SK-N-SH treated with all-trans-retinoic acid at 6 μM for 48 hours (cell line): Measurements from ENCODE around the gene GIPC3.
A peak's percentile ranks its signal among the peaks of the same experiment; 100 is the strongest.

Source experiments
- ATAC-seq: fragments of 200-7000 bp; cut with Tn5 transposase; 3 replicates; pipeline ENCODE4 v1.9.1; 2020; ENCODE audit warnings: mild to moderate bottlenecking, moderate library complexity
- ARNTL ChIP-seq: fragments of 450-650 bp; formaldehyde crosslinking; IDR thresholded peaks from 2 replicates; pipeline ENCODE4 v1.5.0; 2020; ENCODE audit warnings: low read depth, mild to moderate bottlenecking, moderate library complexity, borderline replicate concordance
- BACH2 ChIP-seq: fragments of 250-450 bp; sonication (Bioruptor Pico); IDR thresholded peaks from 2 replicates; pipeline ENCODE4 v1.9.0; 2021; ENCODE audit warnings: mild to moderate bottlenecking, borderline replicate concordance
- CSDC2 ChIP-seq: fragments of 250-450 bp; sonication (Bioruptor Pico); IDR thresholded peaks from 2 replicates; pipeline ENCODE4 v1.5.0; 2020; ENCODE audit warnings: mild to moderate bottlenecking, moderate library complexity
- ESRRG ChIP-seq: fragments of 250-450 bp; sonication (Bioruptor Pico); IDR thresholded peaks from 2 replicates; pipeline ENCODE4 v1.6.1; 2021; ENCODE audit warnings: mild to moderate bottlenecking
- ISL1 ChIP-seq: fragments of 250-450 bp; sonication (Bioruptor Pico); IDR thresholded peaks from 2 replicates; pipeline ENCODE4 v2.1.2; 2022; ENCODE audit warnings: mild to moderate bottlenecking, moderate library complexity
- OSR1 ChIP-seq: fragments of 250-450 bp; sonication (Bioruptor Pico); IDR thresholded peaks from 2 replicates; pipeline ENCODE4 v1.8.0; 2022; ENCODE audit warnings: moderate library complexity, mild to moderate bottlenecking, inconsistent platforms
- PATZ1 ChIP-seq: fragments of 250-450 bp; sonication (Bioruptor Pico); IDR thresholded peaks from 2 replicates; pipeline ENCODE4 v1.8.0; 2020; ENCODE audit warnings: mild to moderate bottlenecking, moderate library complexity, borderline replicate concordance
- POU6F1 ChIP-seq: fragments of 250-450 bp; sonication (Bioruptor Pico); IDR thresholded peaks from 2 replicates; pipeline ENCODE4 v1.8.0; 2021; ENCODE audit warnings: low read depth, mild to moderate bottlenecking, moderate library complexity, borderline replicate concordance
- PPARA ChIP-seq: fragments of 250-450 bp; sonication (Bioruptor Pico); IDR thresholded peaks from 2 replicates; pipeline ENCODE4 v1.5.0; 2020; ENCODE audit warnings: mild to moderate bottlenecking, borderline replicate concordance
- RARB ChIP-seq: fragments of 250-450 bp; sonication (Bioruptor Pico); IDR thresholded peaks from 2 replicates; pipeline ENCODE4 v1.8.0; 2021; ENCODE audit warnings: mild to moderate bottlenecking, moderate library complexity
- SNAI2 ChIP-seq: fragments of 250-450 bp; sonication (Bioruptor Pico); IDR thresholded peaks from 2 replicates; pipeline ENCODE4 v1.5.0; 2020; ENCODE audit warnings: mild to moderate bottlenecking, moderate library complexity
- TCF4 ChIP-seq: fragments of 250-450 bp; sonication (Bioruptor Pico); IDR thresholded peaks from 2 replicates; pipeline ENCODE4 v1.8.0; 2021; ENCODE audit warnings: mild to moderate bottlenecking, moderate library complexity, borderline replicate concordance
- TOX ChIP-seq: fragments of 250-450 bp; sonication (Bioruptor Pico); IDR thresholded peaks from 2 replicates; pipeline ENCODE4 v1.8.0; 2021; ENCODE audit warnings: mild to moderate bottlenecking, moderate library complexity, borderline replicate concordance
- TSHZ2 ChIP-seq: fragments of 250-450 bp; sonication (Bioruptor Pico); IDR thresholded peaks from 2 replicates; pipeline ENCODE4 v1.5.0; 2020; ENCODE audit warnings: mild to moderate bottlenecking, moderate library complexity
- ZC3H10 ChIP-seq: fragments of 250-450 bp; sonication (Bioruptor Pico); IDR thresholded peaks from 2 replicates; pipeline ENCODE4 v1.5.1; 2021; ENCODE audit warnings: mild to moderate bottlenecking, moderate library complexity
- ZFP3 ChIP-seq: fragments of 250-450 bp; sonication (Bioruptor Pico); IDR thresholded peaks from 2 replicates; pipeline ENCODE4 v1.5.0; 2020; ENCODE audit warnings: mild to moderate bottlenecking, moderate library complexity
- ZFP30 ChIP-seq: fragments of 450-650 bp; formaldehyde crosslinking; IDR thresholded peaks from 2 replicates; pipeline ENCODE4 v1.5.0; 2022; ENCODE audit warnings: mild to moderate bottlenecking, moderate library complexity
- ZNF565 ChIP-seq: fragments of 450-650 bp; formaldehyde crosslinking; conservative IDR thresholded peaks from 2 replicates; pipeline ENCODE4 v1.5.0; 2020; ENCODE audit warnings: low read depth, mild to moderate bottlenecking, moderate library complexity
- ZNF70 ChIP-seq: fragments of 450-650 bp; formaldehyde crosslinking; IDR thresholded peaks from 2 replicates; pipeline ENCODE4 v1.5.0; 2020; ENCODE audit warnings: mild to moderate bottlenecking, moderate library complexity
- ZNF8 ChIP-seq: fragments of 450-650 bp; formaldehyde crosslinking; IDR thresholded peaks from 2 replicates; pipeline ENCODE4 v1.5.0; 2020; ENCODE audit warnings: mild to moderate bottlenecking, moderate library complexity
- TF ChIP-seq, protein P1 (sequence below): fragments of 250-450 bp; sonication (Bioruptor Pico); IDR thresholded peaks from 2 replicates; pipeline ENCODE4 v1.5.1; 2021; ENCODE audit warnings: mild to moderate bottlenecking, moderate library complexity

The GIPC3 gene

DNA sequence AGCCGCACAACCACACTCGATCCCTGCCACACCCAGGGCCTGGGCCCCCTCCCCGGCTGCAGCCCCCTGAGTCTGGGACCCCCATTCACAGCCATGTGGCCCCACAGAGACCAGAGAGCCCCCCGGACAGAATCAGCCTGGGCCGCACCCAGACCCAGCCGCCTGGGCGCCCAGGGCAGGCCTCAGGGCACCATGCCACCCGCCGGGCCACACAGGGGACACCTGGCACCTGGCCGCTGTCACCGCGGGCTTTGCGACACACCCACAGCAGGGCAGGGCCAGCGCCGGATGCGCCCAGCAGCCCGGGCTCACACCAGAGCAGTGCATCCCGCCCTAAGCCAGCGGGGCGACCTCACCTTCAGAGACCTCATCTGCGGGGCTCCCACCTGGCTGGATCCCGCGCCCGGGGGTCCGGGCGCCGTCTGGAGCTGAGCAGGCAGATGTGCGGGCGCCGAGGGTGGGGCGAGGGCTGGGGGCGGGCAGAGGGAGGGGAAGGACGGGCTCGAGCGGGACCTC lies 21.0 kb downstream of the GIPC3 start:
- peak; percentile 70 for ATAC-seq
- TF ChIP-seq, protein P1, sequence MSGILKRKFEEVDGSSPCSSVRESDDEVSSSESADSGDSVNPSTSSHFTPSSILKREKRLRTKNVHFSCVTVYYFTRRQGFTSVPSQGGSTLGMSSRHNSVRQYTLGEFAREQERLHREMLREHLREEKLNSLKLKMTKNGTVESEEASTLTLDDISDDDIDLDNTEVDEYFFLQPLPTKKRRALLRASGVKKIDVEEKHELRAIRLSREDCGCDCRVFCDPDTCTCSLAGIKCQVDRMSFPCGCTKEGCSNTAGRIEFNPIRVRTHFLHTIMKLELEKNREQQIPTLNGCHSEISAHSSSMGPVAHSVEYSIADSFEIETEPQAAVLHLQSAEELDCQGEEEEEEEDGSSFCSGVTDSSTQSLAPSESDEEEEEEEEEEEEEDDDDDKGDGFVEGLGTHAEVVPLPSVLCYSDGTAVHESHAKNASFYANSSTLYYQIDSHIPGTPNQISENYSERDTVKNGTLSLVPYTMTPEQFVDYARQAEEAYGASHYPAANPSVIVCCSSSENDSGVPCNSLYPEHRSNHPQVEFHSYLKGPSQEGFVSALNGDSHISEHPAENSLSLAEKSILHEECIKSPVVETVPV (CRISPR knock-in tag): no peak
- TF ChIP-seq ZFP30: no peak
- TF ChIP-seq RARB: no peak
- no peak for TF ChIP-seq SNAI2 (CRISPR knock-in tag)
- no peak for TF ChIP-seq ZNF70
- no peak for TF ChIP-seq BACH2 (CRISPR knock-in tag)
- no peak for TF ChIP-seq ZFP3 (CRISPR knock-in tag)
- no peak for TF ChIP-seq PPARA (CRISPR knock-in tag)
- no peak for TF ChIP-seq ZC3H10
- no peak for TF ChIP-seq TOX (CRISPR knock-in tag)
- no peak for TF ChIP-seq OSR1 (CRISPR knock-in tag)
- no peak for TF ChIP-seq ZNF565 (CRISPR knock-in tag)
- TF ChIP-seq ISL1 (CRISPR knock-in tag): no peak
- TF ChIP-seq POU6F1 (CRISPR knock-in tag): no peak
- no peak for TF ChIP-seq ARNTL (CRISPR knock-in tag)
- no peak for TF ChIP-seq CSDC2 (CRISPR knock-in tag)
- TF ChIP-seq PATZ1 (CRISPR knock-in tag): no peak
- TF ChIP-seq TSHZ2: no peak

DNA sequence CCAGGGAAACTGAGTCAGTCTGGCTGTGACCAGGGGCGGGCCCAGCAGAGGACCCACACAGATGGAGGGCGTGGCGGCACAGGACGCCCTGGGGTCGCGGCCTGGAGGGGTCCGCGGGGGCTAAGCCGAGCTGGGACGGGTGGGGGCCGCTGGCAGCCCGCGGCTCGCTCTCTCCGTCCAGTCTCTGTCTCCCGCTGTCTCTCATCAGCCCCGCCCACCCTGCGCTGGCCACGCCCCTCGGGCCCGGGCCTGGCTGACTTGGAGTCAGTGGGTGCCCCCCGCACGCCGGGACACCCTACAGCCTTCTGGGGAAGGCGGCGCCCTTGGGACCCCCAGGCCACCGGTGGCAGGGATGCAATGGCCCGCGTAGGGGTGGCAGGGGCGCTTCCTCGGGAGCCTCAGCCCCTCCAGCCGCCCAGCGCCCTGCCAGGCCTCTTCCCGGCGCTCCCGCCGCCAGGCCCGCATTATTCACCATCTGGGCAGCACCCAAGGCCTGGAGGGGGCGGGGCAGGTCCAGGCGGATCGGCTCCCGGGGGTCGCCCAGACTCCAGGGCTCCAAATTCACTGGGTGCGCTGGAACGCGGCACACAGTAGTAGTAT lies 21.5 kb downstream of the GIPC3 start, which contains the start of gene TBXA2R:
Gene TBXA2R (minus strand): TSS at position 186 of the 600 bp plus-strand sequence. CDS start 6,241 bp downstream, outside the sequence.
- peak; percentile 91 for ATAC-seq

DNA sequence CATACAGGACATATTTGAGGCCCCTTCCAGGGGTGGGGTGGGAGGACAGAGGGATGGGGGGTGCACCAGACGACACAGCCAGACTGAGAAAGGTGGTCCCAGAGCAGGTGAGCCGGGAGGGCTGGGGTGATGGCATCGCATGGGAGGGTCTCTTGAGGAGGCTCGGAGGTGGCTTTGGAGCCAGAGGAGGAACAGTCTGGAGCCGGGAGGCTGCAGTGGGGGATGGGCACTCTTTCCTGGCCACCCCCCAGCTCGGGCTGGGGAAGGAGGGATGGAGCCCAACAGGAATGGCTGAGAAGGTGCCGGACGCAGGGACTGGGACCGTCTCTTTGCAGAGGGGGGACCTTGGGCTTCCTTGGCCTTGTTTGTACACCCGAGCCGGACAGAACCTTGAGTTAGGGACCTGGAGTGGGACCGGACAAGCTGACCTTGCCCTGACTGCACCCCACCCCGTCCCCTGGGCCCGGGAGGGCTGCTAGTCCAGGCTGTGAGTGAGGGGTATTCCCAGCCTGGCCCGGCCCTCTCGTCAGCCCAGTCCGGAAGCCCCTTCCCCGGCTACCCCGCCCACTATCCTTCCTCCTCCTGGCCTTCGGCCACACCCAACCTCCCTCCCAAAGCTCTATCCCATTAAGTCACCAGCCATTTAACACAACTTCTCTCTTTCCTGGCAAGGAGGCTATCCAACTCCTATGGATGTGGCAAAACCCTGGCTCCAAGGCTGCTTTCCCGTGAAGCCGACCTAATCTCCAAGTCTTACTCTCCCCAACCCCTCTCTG lies 22.2 kb downstream of the GIPC3 start:
- no peak; the same call in 2 of the 3 replicates for ATAC-seq

More for the DNA sequence above, 21.5 kb downstream of the GIPC3 start, which contains the start of gene TBXA2R:
- TF ChIP-seq ISL1 (CRISPR knock-in tag): no peak
- peak; percentile 39; the same call in 1 of the 2 replicates for TF ChIP-seq TCF4 (CRISPR knock-in tag)

More for the DNA sequence above, 22.2 kb downstream of the GIPC3 start:
- TF ChIP-seq TSHZ2 (no peak), ESRRG (CRISPR knock-in tag) (no peak), OSR1 (CRISPR knock-in tag) (no peak), PPARA (CRISPR knock-in tag) (no peak), ZNF565 (CRISPR knock-in tag) (no peak), ZNF70 (no peak), SNAI2 (CRISPR knock-in tag) (no peak), ZNF8 (no peak)
- TF ChIP-seq, protein P1 (CRISPR knock-in tag): no peak
